DND-41 (cell line): Measurements from ENCODE around the gene CDH23.

Source experiments
- ATAC-seq: fragments of 200-7000 bp; cut with Tn5 transposase; 3 replicates; pipeline ENCODE4 v1.9.1; 2021; ENCODE audit warnings: low read depth; ENCODE audit not compliant: insufficient read depth
- DNase-seq: peaks from one replicate; pipeline ENCODE4 v3.0.0-alpha.2; 2020
- H2AFZ ChIP-seq: 2 replicates; pipeline ENCODE4 v1.6.0; 2012; ENCODE audit warnings: low read depth, low read length
- H3K27ac ChIP-seq: 2 replicates; pipeline ENCODE4 v1.5.1; 2012; ENCODE audit warnings: low read length, inconsistent platforms
- H3K27me3 ChIP-seq: fragments of 200-600 bp; sonication (generic); 2 replicates; pipeline ENCODE4 v1.6.0; 2012; ENCODE audit warnings: low read length, mild to moderate bottlenecking, inconsistent platforms; ENCODE audit not compliant: insufficient read depth, poor library complexity
- H3K36me3 ChIP-seq: 2 replicates; pipeline ENCODE4 v1.5.1; 2012; ENCODE audit warnings: low read length, inconsistent platforms; ENCODE audit not compliant: insufficient read depth
- H3K4me1 ChIP-seq: 2 replicates; pipeline ENCODE4 v1.5.1; 2012; ENCODE audit warnings: mild to moderate bottlenecking, low read length; ENCODE audit not compliant: insufficient read depth
- H3K4me2 ChIP-seq: 2 replicates; pipeline ENCODE4 v1.6.0; 2012; ENCODE audit warnings: mild to moderate bottlenecking, moderate library complexity, low read length, inconsistent platforms; ENCODE audit not compliant: insufficient read depth
- H3K4me3 ChIP-seq, 2 experiments: fragments of 200-600 bp in 1 of 2; shearing (Covaris generic) in 1 of 2; 2 replicates each; pipeline ENCODE4 v1.5.1; 2012 to 2016; ENCODE audit warnings: inconsistent platforms in 2 of 2, low read length in 2 of 2, mild to moderate bottlenecking in 2 of 2, low read depth in 1 of 2, moderate library complexity in 1 of 2
- H3K79me2 ChIP-seq: 2 replicates; pipeline ENCODE4 v1.6.0; 2012; ENCODE audit warnings: low read length, inconsistent platforms; ENCODE audit not compliant: insufficient read depth
- H3K9ac ChIP-seq: 2 replicates; pipeline ENCODE4 v1.6.0; 2012; ENCODE audit warnings: low read depth, mild to moderate bottlenecking, inconsistent platforms, low read length, moderate library complexity
- H3K9me3 ChIP-seq: 2 replicates; pipeline ENCODE4 v1.5.1; 2012; ENCODE audit warnings: low read length, moderate library complexity, mild to moderate bottlenecking, inconsistent platforms; ENCODE audit not compliant: insufficient read depth, severe bottlenecking
- H4K20me1 ChIP-seq: 2 replicates; pipeline ENCODE4 v1.6.0; 2012; ENCODE audit warnings: low read length; ENCODE audit not compliant: insufficient read depth
- CTCF ChIP-seq: IDR thresholded peaks from 2 replicates; pipeline ENCODE4 v1.5.1; 2012; ENCODE audit warnings: borderline replicate concordance, low read length, moderate library complexity, mild to moderate bottlenecking; ENCODE audit not compliant: poor library complexity, severe bottlenecking; ENCODE audit errors: extremely low read depth
- EZH2 ChIP-seq: IDR thresholded peaks from 3 replicates; pipeline ENCODE4 v1.6.1; 2012; ENCODE audit warnings: borderline replicate concordance, low read depth, mild to moderate bottlenecking, moderate library complexity, low read length, inconsistent platforms; ENCODE audit not compliant: severe bottlenecking

Gene CDH23

DNA sequence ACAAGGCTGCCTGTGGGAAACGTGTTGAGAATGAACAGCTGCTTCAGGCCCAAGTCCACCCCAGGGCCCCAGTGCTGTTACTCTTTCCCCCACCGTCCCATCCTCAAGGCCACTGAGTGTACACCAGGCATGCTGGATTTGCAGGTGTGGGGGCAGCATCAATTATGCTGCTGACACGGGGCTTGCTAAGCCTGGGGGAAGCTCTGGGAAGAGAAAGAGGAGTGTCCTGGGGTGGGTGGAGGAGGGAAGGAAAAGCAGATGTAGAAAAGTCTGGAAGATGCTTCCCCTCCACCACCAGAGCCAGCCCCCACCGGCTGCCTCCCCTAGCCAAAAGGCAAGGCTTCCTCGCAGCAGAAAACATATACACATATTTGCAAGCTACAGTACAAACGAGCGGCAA lies 153.9 kb downstream of the CDH23 start:
- H3K9me3 ChIP-seq = no peaks in the 10 kb centered on the region
- H3K27me3 ChIP-seq = peaks cover 7% of the 10 kb centered on the region
- no peaks in the 10 kb centered on the region for H3K79me2 ChIP-seq
- no peaks in the 10 kb centered on the region for H3K4me1 ChIP-seq
- H4K20me1 ChIP-seq = no peaks in the 10 kb centered on the region; the same call in 1 of the 2 replicates
- TF ChIP-seq CTCF = no peak
- TF ChIP-seq EZH2 = no peak
- DNase-seq (no peak), ATAC-seq (no peak)
- no peak overlapping the region for H2AFZ ChIP-seq
- no peak overlapping the region for H3K27ac ChIP-seq
- H3K4me3 ChIP-seq = no peak overlapping the region
- H3K4me2 ChIP-seq = no peak overlapping the region
- H3K36me3 ChIP-seq = no peaks in the 10 kb centered on the region
- no peak overlapping the region for H3K9ac ChIP-seq

- no peak for ATAC-seq
- H4K20me1 ChIP-seq = no peaks in the 10 kb centered on the region; the same call in 1 of the 2 replicates
- H2AFZ ChIP-seq = no peak overlapping the region
- H3K36me3 ChIP-seq = no peaks in the 10 kb centered on the region
- H3K4me1 ChIP-seq = no peaks in the 10 kb centered on the region
- TF ChIP-seq EZH2 (no peak), CTCF (no peak)
- H3K4me2 ChIP-seq = no peak overlapping the region
- H3K27me3 ChIP-seq = peaks cover 12% of the 10 kb centered on the region
- no peaks in the 10 kb centered on the region for H3K9me3 ChIP-seq
- H3K9ac ChIP-seq = no peak overlapping the region
- DNase-seq = no peak
- no peaks in the 10 kb centered on the region for H3K79me2 ChIP-seq
- H3K27ac ChIP-seq = no peak overlapping the region
- no peak overlapping the region for H3K4me3 ChIP-seq
These were observed 155.2 kb downstream of the CDH23 start for GRCh38 chr10:71551970-71552369.

DNA sequence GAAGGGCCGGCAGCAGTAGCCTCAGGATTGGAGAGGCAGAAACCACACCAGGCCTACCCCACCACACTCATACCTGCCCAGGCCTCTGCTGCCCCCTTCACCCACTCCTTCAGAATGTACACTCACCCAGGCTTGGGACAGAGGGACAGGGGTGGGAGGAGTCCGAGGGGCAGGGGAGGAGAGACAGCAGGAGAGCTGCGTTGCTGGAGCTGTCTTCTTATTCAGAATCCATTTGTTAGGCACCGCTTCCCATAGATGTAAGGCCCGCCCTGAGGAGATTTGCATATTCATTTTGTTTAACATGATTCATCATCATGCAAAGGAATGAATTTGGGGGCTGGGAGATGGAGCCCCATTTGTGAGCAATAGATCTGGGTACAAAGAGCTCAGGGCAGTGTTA lies 156.7 kb downstream of the CDH23 start:
- ATAC-seq (no peak), DNase-seq (no peak)
- TF ChIP-seq EZH2 (no peak), CTCF (no peak)
- Histone ChIP-seq H2AFZ (no peak overlapping the region), H3K79me2 (no peaks in the 10 kb centered on the region), H3K4me1 (no peaks in the 10 kb centered on the region), H4K20me1 (no peaks in the 10 kb centered on the region; the same call in 1 of the 2 replicates), H3K9ac (no peak overlapping the region), H3K9me3 (no peaks in the 10 kb centered on the region), H3K4me3 (no peak overlapping the region), H3K27me3 (peaks cover 14% of the 10 kb centered on the region), H3K27ac (no peak overlapping the region), H3K4me2 (no peak overlapping the region), H3K36me3 (no peaks in the 10 kb centered on the region)

- Histone ChIP-seq H3K4me3 (no peak overlapping the region), H3K9ac (no peak overlapping the region), H4K20me1 (no peaks in the 10 kb centered on the region; the same call in none of the 2 replicates), H3K79me2 (no peaks in the 10 kb centered on the region), H3K9me3 (no peaks in the 10 kb centered on the region), H3K36me3 (no peaks in the 10 kb centered on the region), H3K27me3 (peaks cover 23% of the 10 kb centered on the region), H3K27ac (no peak overlapping the region), H3K4me1 (no peaks in the 10 kb centered on the region), H2AFZ (no peak overlapping the region), H3K4me2 (no peak overlapping the region)
- ATAC-seq (no peak), DNase-seq (no peak)
- no peak for TF ChIP-seq CTCF
- no peak for TF ChIP-seq EZH2
These were observed 158.0 kb downstream of the CDH23 start for GRCh38 chr10:71554671-71555070.
